ENCODE results near the gene ARID5B.

- no peak for TF ChIP-seq CTCF (IDR thresholded peaks at IDR 0.05)
- no peak for TF ChIP-seq POLR2A (IDR thresholded peaks at IDR 0.05)
These were observed 92.4 kb downstream of the ARID5B start for GRCh38 chr10:61993711-61994401.
